GM12878 (cell line): ENCODE measurements around the gene METTL3.

ENCODE experiments used
- CREB1 ChIP-seq: IDR thresholded peaks from 2 replicates; pipeline ENCODE4 v1.6.1; 2012; ENCODE audit warnings: low read depth, mild to moderate bottlenecking, inconsistent platforms
- CTCF ChIP-seq, 3 experiments: IDR thresholded peaks in 2 of 3; conservative IDR thresholded peaks in 1 of 3; 2 replicates each; pipeline ENCODE4 v1.5.1; 2011; ENCODE audit warnings: low read depth in 3 of 3, low read length in 3 of 3, mild to moderate bottlenecking in 3 of 3, control low read depth in 2 of 3, moderate library complexity in 2 of 3, inconsistent platforms in 1 of 3, mixed read lengths in 1 of 3; ENCODE audit not compliant: control insufficient read depth in 2 of 3, insufficient read depth in 1 of 3; ENCODE audit errors: extremely low read depth in 1 of 3
- EGR1 ChIP-seq, 2 experiments: IDR thresholded peaks; 1 replicate in 1 of 2; 2 replicates in 1 of 2; pipeline ENCODE4 v1.6.1; 2011 to 2012; ENCODE audit warnings: low read depth in 2 of 2, low read length in 2 of 2, borderline replicate concordance in 1 of 2, mild to moderate bottlenecking in 1 of 2, moderate library complexity in 1 of 2
- EP300 ChIP-seq, 2 experiments: fragments of 150-350 bp in 1 of 2; IDR thresholded peaks; 2 replicates each; pipeline ENCODE4 v1.6.1; 2011 to 2012; ENCODE audit warnings: low read depth in 2 of 2, low read length in 2 of 2, borderline replicate concordance in 1 of 2, improper control_type of control experiment in 1 of 2, inconsistent platforms in 1 of 2; ENCODE audit not compliant: control insufficient read depth in 1 of 2
- FOS ChIP-seq: IDR thresholded peaks from 3 replicates; pipeline ENCODE4 v1.6.1; 2011; ENCODE audit warnings: borderline replicate concordance; ENCODE audit not compliant: insufficient read length; ENCODE audit errors: extremely low read depth
- FOXM1 ChIP-seq: IDR thresholded peaks from 2 replicates; pipeline ENCODE4 v1.6.1; 2012; ENCODE audit warnings: low read depth, mild to moderate bottlenecking, inconsistent platforms, low read length, moderate library complexity
- MEF2B ChIP-seq: fragments of 450-650 bp; IDR thresholded peaks from 2 replicates; pipeline ENCODE4 v1.6.1; 2018; ENCODE audit warnings: mild to moderate bottlenecking, moderate library complexity; ENCODE audit not compliant: partially characterized antibody, poor library complexity, severe bottlenecking
- MYC ChIP-seq: IDR thresholded peaks from 2 replicates; pipeline ENCODE4 v1.6.1; 2011; ENCODE audit warnings: mild to moderate bottlenecking, low read length, moderate library complexity, inconsistent platforms; ENCODE audit not compliant: insufficient read depth, insufficient replicate concordance, insufficient read length, severe bottlenecking
- NFIC ChIP-seq: IDR thresholded peaks from 2 replicates; pipeline ENCODE4 v1.6.1; 2012; ENCODE audit warnings: low read depth, mild to moderate bottlenecking, inconsistent platforms, low read length, moderate library complexity
- NFYB ChIP-seq: IDR thresholded peaks from 2 replicates; pipeline ENCODE4 v1.6.1; 2011; ENCODE audit warnings: low read depth, mild to moderate bottlenecking, low read length, improper control_type of control experiment, moderate library complexity; ENCODE audit not compliant: insufficient read depth
- POLR2A ChIP-seq: IDR thresholded peaks from 2 replicates; pipeline ENCODE4 v1.6.1; 2011; ENCODE audit warnings: low read depth, mild to moderate bottlenecking, low read length
- REST ChIP-seq: IDR thresholded peaks from 2 replicates; pipeline ENCODE4 v1.6.1; 2012; ENCODE audit warnings: mild to moderate bottlenecking, low read depth, low read length
- USF2 ChIP-seq: IDR thresholded peaks from 2 replicates; pipeline ENCODE4 v1.6.1; 2011; ENCODE audit warnings: low read depth, low read length, improper control_type of control experiment, borderline replicate concordance
- ZBED1 ChIP-seq: IDR thresholded peaks from 2 replicates; pipeline ENCODE4 v1.6.1; 2016; ENCODE audit warnings: borderline replicate concordance

- TF ChIP-seq POLR2A = no peak
- TF ChIP-seq USF2 = no peak
- no peak for TF ChIP-seq CTCF (IDR thresholded peaks at IDR 0.05 in 2 of 3, conservative IDR thresholded peaks at IDR 0.05 in 1 of 3; ENCODE audit: control insufficient read depth in 2 of 3, extremely low read depth in 1 of 3, insufficient read depth in 1 of 3, low read depth in 3 of 3, low read length in 3 of 3)
- TF ChIP-seq MEF2B = no peak
- no peak for TF ChIP-seq REST
- no peak for TF ChIP-seq MYC
- TF ChIP-seq EGR1 (IDR thresholded peaks at IDR 0.05; ENCODE audit: borderline replicate concordance in 1 of 2, low read depth in 2 of 2, low read length in 2 of 2) = no peak
- no peak for TF ChIP-seq ZBED1
- TF ChIP-seq EP300 (IDR thresholded peaks at IDR 0.05; ENCODE audit: borderline replicate concordance in 1 of 2, control insufficient read depth in 1 of 2, low read depth in 2 of 2, low read length in 2 of 2) = no peak
- TF ChIP-seq FOS = no peak
- no peak for TF ChIP-seq NFIC
- no peak for TF ChIP-seq NFYB
- no peak for TF ChIP-seq CREB1
- no peak for TF ChIP-seq FOXM1
Measured at GRCh38 chr14:21537090-21537424, 25.9 kb upstream of the METTL3 start.
